Bone marrow (tissue), 2 donors: ENCODE data around the gene ZNF879.

Experiments used
- DNase-seq, 2 donors: peaks; one replicate each; lab custom pipeline; 2025; lab: John Stamatoyannopoulos, UW

Gene ZNF879

DNA sequence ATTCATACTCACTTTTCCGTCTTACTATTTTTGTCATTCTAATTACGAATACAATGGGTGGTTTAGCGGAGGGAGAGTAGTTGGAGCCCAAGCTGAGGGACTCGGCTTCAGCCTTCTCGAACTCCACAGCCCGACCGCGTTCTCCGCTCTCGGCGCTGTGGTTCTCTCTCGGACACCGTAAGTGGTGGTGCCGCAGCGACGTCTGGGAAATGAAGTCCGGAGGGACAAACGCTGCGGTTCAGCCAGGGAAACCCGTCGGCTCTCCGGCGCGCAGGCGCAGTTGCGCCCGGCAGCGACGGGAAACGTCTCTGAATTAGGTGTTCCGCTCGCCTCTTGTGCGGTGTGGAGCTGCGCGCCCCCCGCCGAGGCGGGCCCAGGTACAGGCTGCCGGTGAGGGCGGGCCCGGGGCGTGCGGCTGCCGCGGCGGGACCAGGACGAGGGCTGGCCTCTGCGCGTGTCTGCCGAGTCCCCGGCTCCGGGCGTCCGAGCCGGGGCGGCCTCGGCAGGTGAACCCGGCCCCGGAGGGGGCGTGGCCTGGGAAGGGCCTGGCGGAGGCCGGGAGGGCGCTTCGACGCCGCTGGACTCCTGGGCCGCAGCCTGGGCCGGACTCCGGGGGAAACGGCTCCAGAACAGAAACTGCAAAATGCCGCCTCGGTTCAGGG is at the start of gene ZNF879:
Gene ZNF879 (plus strand): TSS at position 277 of the 662 bp plus-strand sequence. CDS start 1,201 bp downstream, outside the sequence.
- DNase-seq = peak; percentile 55 to 60

DNA sequence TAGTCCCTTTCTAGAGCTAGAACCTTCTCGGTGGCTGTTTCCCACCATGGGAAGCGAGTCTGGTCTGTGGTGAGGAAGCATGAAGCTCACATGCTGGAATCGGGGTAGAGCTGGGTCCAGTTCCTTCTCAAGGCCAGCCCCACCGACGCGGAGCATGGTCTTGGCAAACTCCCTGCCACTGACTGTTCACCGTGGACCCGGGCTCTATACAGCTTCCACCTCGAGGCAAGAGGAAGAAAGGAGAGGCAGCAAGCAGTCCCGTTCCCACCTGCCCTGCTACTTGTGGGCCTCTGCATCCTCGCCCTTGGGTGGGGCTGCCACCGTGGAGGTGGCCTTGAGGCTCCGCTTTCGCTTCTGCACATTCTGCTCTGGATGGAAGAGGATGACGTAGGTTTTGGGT is 42.2 kb upstream of the ZNF879 start:
- DNase-seq = no peak

DNA sequence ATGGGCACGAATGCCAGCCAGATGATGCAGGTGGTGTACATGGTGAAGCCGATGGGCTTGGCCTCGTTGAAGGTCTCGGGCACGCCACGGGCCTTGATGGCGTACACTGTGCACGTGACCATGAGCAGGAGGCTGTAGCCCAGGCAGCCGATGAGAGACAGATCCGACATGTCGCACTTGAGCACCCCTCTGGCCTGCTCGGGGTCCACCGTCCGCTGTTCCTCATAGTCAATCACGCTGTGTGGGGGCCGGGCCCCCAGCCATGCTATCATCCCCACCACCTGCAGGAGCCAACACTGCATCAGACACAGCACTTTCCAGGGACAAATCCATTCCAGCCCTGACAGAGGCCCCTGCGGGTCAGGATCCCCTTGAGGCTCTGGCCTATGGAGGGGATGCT is 40.7 kb upstream of the ZNF879 start:
- no peak for DNase-seq

DNA sequence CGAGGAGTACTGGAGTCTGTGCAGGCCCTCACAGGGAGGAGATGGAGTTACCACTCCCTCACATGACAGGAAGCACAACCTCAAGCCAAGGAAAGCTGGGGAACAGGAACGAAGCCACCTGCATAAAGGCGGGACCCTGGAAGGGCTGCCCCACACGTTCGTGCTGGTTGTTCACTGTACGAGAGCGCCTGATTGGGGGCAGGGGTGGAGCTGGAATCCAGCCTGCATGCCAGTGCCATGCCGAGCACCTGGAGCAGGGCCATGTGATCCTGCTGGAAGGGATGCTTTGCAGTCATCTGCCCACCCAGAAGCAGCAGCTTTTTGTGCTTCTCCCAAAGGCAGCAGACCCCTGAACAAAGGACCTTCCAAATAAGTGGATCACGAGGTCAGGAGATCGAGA is 39.9 kb upstream of the ZNF879 start:
- DNase-seq = no peak

DNA sequence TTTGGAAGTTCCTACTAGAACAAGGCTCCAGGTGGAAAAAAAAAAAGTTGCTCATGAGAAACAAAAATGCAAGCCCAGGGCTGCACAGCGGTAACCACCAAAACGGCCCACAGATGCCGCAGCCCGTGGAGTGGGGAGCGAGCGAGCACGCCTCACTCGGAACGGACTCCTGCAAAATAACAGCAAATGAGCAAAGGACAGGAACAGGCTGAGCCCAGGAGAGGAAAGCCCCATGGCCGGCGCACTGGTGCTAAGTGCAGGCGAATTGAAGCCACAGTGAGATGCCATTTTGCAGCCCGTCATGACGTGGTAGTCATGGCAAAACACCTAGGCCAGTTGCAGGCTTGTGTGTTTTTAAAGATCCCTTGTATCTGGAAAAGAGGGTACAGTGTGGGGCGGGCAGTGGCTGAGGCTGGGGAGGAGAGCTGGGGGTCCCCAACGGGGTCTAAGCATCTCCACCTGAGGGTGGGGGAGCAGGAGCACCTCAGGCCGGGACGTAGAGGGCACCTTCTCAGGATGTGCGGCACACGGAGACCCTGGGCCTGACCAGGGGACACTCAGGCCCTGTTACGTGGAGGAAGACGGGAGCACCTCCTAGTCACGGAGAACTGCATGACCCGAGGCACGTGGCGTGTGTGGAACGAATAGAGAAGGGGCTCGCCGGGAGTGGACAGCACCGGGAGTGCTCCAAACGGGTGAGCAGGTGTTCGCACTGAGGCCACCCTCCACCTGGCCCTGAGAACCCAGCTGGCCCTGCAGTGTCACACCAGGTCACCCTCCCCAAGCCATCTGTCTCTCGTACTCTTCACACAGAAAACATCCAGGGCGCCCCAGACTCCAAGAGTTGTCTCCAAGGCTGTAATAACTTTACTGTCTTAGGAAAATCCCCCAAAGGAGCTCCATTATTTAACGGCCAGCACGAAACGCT is 39.2 kb upstream of the ZNF879 start:
- DNase-seq = no peak

DNA sequence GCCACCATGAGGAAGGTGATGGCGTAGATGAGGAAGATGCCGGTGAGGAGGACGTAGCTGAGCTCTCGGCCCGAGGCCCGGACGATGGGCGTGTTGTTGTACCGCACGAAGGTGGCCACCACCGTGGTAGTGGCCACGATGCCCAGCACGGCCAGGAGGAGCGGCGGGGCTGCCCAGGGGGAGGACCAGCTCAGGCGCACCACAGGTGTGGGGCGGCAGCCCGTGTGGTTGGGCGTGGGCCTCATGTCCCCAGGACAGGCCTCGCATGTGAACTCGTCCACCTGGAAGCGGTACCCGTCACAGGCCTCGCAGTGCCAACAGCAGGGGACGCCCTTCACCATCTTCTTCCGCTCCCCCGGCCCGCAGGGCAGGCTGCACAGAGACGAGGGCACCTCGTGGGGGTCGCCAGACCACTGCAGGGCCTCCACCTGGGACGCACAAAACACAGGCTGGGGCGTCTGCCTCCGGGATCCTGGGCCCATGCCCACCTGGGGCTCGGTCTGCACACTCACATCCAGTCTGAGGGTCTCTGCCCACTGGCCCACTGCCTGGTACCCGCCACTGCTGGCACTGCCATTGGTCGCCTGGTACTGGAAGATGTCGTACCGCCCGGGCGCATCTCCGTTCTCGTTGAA is 37.2 kb upstream of the ZNF879 start:
- no peak for DNase-seq

DNA sequence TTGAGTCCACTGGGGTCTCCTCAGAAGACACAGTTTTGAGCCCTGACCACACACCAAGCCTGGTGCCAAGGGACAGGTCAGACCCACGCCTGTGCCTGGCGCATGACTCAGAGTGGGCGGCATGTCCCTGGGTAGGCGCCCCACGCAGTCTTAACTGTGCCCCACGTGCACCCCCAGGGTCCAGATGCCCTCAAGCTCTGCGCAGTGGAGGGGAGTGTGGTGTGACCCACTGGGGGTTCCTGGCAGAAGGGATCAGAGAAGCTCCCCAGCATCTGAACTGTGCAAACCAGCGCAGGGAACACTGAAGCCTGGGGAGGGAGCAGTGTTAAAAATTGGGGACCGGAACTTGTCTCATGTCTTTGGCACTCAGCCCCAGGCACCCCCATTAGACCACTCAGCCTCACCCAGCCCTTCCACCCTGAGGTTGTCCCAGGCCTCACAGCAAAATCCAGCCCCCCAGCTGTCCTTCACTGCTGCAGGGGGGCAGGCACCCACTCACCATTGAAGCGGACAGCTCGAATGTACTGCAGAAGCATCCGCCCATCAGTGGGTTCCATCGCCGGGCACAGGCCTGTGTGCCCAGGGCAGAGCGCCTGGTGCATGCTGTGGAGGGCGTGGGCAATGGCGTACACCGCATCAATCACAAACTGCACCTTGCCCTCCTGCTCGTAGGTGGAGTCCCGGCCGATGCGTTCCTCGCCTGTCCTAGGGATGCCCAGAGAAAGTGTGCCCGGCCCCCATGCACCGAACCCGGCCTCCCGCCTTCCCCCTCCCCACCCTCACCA is 35.0 kb upstream of the ZNF879 start:
- DNase-seq = no peak

DNA sequence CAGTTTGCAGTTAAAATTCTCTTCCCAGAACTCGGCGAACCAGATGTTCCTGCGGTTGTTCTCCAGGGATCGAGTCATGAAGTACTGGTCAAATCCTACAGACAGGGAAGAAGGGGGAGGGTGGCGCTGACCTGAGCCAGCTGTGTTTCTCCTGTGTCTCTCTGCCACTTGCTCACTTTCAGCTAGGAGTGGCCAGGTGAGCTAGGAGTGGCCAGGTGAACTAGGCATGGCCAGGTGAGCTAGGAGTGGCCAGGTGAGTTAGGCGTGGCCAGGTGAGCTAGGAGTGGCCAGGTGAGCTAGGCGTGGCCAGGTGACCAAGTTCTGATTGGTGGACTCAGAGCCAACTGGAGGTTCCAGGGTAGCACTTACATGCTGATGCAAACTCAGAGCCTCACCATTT is 34.3 kb upstream of the ZNF879 start:
- no peak for DNase-seq

DNA sequence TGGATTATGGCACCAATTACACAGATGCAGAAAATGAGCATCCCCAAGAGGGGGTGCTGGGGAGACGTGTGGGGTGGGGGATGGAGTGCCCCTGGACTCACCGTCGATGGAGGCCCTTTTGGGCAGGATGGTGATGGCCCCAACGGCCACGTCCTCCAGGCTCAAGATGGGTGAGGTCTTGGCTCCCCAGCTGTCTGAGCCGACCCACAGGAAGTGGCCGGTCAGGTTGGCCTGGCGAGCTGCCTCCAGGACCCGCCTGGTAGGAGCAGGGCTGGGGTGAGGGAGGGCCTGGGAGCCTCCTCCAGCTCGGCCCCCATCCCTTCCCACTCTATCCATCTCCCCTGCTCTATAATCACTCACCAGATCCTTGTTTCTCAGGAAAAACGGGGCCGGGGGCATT is 33.1 kb upstream of the ZNF879 start:
- no peak for DNase-seq

DNA sequence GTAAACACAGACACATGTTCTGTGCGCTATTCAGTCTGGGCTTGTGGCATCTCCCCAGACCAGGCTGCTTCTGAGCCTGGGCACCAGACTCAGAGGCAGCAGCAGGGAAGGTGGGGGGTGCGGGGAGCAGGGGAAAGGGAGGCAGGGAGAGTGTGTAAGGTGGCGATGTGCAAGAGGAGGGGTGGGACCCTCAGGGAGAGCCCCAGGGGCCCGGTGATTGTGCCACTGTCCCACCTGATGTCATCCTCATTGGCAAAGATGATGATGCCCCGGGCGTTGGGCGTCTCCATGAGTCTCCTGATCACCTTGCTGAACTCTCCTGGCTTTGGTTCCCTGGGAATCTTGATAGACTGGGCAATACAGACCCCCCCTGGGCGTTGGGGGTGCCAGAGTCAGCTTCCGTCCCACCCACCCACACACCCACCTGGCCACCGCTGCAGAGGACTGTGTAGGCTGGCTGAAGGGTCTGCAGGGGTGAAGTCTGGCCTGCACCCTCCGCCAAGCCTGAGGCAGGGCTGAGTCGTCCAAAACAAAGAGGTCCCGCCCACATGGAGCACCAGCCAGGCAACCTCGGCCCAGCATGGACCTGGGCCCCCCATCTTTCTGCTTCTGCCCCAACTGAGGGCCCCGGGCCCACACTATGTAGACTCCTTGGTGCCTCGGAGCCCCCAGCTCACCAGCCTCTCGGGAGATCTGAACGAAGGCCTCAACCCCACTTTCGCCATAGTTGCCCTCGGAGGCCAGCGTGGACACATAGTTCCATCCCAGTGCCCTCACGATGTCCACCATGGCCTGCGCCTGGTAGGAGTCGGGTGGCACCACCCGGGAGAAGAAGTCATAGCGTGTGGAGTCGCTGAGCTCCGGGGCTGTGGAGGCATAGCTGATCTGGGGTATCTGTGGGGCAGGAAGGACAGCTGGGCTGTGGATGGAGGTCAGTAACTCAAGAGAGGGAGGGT is 32.1 kb upstream of the ZNF879 start:
- no peak for DNase-seq

DNA sequence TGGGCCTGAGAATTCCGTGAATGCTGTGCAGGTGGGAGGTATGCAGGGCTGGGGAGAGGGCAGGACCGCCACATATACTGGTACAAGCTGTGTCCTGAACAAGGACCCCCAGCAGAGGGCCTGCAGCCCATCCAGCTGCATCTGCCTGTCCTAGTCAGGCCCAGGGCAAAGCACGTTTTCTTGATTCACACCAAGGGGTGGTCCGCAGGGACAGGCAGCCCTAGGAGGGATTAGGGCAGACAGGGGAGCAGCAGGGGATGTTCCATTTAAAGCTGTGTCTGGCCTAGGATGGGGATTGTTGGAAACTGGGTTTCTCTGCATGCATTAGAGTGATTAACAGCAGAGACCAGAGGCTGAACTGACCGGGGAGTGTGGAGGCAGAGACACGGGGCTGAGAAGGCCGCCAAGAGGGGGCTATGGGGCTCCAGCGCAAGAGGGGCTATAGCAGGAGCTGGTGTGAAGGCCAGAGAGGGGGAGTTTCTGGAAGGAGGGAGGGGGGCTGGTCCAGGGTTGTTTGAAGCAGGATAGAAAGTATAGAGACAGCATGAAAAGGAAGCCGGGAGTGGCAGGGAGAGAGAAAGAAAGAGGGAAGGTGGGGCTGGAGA is 31.2 kb upstream of the ZNF879 start:
- DNase-seq = no peak

DNA sequence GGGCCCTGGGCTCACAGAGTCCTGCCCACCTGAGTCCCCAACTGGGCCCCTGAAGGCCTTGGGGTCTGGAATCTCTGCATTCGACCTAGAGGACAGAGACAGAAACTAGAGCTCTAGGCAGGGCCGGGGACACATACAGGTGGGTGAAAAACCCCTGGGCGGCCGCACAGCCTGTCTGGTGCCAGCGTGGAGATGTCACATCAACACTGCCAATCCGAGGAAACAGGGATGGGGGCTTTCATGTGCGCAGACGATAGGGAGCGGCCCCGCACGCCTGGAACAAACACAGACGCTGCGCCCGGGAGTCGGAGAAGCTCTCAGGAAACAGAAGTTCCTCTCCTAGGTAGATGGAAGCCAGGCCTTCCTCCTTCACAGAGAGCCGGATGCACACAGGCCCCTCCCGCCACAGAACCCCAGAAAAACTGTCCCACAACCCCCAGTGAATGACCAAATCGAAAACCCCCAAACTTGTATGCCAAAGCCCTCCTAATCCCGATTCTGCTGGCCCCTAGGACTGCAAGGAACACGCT is 30.3 kb upstream of the ZNF879 start:
- DNase-seq = no peak

DNA sequence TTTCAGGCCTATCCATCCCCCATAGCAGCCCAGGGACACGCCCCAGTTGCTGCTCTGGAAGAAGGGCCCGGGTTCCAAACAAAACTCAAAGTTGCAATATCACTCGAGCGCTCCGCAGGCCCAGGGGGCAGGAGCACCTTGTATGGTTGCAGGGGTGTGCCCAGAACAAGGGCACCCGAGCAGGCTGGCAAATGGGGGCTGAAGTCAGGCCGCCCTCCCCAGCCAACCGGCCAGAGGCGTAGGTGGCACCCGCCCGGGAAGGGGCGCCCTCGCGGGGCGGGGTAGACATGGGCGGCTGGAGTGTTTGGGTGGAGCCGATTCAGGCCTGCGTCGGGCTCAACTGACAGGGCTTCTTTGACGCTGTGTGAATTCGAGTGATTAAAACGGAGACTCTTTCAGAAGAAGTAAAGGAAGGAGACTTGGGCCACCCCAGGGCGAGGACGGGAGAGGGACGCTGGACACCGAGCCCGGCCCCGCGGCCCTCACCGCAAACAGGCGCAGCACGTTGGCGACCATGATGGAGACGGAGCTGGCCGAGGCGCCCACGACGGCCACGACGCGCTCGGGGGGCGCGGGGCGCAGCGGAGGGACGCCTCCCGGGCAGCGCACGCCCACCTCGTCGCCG is 29.5 kb upstream of the ZNF879 start:
- DNase-seq = no peak

DNA sequence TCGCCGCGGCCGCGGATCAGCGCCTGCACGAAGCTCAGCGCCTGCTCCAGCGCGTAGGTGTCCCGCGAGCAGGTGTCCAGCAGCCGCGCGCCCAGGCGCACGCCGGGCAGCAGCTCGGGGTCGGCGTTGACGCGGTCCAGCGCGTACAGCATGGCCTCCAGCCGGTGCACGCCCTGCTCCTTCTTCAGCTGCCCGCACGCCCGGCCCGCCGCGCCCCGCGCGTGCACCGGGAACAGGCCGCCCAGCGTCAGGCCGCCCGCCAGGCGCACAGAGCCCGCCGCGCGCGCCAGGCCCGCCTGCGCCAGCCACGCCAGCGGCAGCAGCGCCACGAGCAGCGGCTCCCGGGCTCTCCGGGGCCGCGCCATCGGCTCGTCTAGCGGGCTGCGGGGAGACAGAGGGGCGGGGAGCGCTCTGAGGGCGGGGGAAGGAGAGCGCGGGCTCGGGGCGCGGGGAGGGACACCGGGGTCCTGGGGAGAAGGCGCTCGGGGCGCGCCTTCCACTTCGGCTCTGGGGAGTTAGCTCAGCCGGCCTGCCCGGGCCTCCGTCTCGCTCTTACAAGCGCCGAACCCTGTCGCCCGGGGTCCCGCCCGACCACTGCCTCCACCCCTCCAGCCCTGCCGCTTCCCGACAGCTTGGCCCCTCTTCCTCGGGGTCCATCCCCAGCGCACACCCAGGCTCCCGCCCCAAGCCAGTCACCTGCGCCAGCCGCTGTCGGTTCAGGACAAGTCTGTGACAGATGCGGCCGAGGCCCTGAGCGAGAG is 28.8 kb upstream of the ZNF879 start, which contains the start of gene GRM6:
Gene GRM6 (minus strand): TSS at position 741 of the 761 bp plus-strand sequence. CDS start 376 bp downstream, at position 365.
- no peak for DNase-seq

DNA sequence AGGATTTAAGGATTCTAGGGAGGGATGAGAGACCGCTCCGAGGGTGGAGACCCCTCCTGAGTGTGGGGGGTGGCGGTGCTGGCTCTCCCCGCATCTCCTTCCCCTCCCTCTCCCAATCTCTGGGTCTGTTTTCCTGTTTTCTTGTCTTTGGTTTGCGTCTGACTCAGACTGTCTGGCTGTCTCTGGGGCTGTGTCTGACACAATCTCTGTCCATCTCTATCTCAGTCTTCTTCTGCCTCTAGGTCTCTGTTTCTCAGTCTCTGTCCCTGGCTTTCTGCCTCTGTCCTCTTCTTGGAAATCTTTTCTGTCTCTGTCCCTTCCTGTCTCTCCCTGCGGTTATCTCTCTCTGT is 28.3 kb upstream of the ZNF879 start:
- no peak for DNase-seq

DNA sequence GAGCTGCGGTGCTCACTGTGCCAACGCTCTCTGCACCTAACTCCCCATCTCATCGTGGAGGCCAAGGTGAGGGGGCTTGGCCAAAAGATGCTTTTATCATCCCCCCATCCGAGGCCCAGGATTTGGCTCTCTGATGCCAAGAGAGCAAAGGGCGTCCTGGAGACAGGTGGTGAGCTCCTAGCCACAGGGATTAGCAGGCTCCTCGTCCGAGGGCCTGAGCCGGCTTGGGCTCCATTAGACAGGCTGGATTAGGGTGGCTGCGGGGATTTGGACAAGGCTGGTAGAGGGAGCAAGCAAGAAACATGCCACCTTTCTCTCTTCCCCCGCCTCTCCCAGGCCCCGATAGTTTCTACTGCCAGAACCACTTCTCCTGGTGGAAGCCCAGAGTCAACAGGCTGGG is 27.4 kb upstream of the ZNF879 start:
- DNase-seq = no peak

DNA sequence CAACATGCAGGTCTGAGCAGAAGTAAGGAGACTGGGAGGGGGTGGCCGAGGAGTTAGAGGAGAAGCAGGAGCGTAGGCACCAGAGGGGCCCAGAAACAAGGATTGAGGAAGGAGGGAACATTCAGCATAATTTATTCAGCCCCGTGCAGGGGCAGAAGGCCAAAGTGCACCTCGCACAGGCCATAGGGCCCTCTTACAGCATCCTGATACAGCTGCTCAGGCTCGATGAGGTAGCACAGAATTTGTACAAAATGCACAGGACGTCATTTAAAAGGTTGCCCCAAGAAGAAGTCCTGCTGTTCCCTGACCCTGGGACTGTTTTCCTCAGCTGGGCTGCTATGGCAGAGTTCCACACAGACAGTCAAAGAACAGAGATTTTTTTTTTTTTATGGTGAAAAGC is 26.4 kb upstream of the ZNF879 start:
- DNase-seq = no peak

DNA sequence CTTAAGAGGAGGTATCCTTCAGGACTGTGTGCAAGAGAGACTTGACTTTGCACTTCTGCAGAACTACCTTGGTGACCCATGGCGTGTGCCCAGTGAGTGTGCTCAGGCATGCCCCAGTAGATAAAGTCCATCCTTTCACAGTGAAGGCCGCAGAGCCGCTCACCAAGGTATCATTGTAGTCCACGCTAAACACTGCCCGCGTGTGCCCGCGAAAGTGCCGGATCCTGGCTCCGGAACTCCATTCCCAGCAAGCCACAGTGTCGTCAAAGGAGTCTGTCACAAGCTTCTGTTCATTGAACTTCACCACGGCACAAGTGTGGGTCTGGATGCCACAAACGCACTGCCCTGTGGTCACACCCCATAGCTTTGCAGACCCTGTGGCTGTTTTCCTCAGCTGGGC is 25.2 kb upstream of the ZNF879 start:
- no peak for DNase-seq

DNA sequence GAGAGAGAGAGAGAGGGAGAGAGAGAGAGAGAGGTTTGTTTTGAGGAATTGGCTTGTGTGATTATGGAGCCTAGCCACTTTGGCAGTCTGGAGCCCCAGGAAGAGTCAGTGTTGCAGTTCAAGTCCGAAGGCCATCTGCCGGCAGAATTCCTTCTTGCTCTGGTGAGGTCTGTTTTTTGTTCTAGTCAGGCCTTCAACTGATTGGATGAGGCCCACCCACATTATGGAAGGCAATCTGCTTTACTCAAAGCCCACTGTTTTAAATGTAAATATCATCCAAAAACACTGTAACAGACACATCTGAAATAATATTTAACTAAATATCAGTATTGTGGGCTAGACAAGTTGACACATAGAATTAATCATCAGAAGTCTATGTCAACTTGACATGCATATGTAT is 17.0 kb upstream of the ZNF879 start:
- no peak for DNase-seq
